Forelimb muscle (tissue), 1 donor: ENCODE measurements around the gene DBI. TPM values are rescaled to one million over a fixed set of nuclear protein-coding genes. Genes with fewer than 3 reads are reported as not detected.

Experiments used
- DNase-seq: peaks from one replicate; pipeline ENCODE4 v3.0.0-alpha.2; 2013; ENCODE audit warnings: low read depth
- polyA plus RNA-seq: library from polyadenylated mRNA; unstranded; fragments of 120-200 nt; gene quantifications from one replicate; pipeline ENCODE4 v1.2.1, GENCODE V29; 2013; ENCODE audit not compliant: insufficient read length

DBI gene
- polyA plus RNA-seq = 224 TPM

DNA sequence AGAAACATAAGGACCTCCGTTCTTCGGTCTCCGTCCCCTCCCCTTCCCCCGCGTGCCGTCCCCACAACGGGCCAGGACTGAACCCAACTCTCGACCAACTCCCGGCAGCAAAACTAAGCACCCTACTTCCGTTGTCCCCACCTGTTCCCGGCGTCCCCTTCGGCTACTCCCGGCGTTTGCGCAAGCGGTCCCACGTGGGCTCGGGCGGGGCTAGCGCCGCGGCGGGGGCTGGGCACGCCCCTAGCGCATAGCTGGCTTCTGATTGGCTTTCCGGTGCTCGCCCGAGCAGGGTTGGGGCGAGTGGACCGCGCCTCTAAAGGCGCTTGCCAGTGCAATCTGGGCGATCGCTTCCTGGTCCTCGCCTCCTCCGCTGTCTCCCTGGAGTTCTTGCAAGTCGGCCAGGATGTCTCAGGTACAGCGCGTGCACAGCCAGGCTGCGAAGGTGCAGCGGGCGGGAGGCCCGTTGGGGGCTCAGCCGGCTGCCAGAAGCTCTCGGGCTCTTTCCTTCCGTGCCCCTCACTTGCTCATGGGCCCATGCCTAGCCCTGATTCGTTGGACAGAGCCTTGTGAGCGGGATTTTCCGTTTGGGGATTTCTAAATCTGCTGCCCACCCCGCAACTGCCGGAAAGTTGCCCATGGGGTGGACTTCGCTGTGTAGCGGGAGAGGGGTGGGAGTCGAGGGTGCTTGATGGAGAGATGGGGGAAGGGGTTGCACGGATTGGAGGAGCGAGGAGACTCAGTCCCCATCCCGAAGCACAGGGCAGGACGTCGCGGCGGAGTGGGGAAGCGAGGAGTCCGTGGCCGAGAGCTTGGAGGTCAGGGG, at the start of gene DBI, which contains the start of gene C2orf76:
DBI (plus strand) TSS at position 329 of the 823 bp plus-strand sequence; CDS start at position 404, 75 bp downstream.
C2orf76 (minus strand) TSS at position 186 of the 823 bp plus-strand sequence. CDS start 26,875 bp downstream, outside the sequence.
- DNase-seq = peak; percentile 89

DNA sequence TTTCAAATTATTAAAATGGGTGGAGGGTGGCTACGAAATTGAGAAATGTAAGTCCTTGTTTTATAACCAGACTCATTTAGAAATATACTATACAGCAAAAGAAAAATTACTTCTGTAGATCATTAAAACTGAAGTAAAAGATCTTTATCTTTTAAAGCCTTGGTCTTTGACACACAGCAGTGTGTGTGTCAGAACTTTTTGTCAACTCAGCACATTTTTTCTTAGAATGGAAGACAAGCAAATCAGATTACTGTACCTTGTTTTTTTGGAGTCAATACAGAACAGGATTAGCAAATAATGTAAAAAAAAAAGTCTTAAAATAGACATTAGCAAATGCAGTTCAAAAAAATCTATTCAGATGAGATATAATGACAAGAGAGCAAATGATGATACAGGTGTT, 49.2 kb upstream of the DBI start:
- DNase-seq = no peak

DNA sequence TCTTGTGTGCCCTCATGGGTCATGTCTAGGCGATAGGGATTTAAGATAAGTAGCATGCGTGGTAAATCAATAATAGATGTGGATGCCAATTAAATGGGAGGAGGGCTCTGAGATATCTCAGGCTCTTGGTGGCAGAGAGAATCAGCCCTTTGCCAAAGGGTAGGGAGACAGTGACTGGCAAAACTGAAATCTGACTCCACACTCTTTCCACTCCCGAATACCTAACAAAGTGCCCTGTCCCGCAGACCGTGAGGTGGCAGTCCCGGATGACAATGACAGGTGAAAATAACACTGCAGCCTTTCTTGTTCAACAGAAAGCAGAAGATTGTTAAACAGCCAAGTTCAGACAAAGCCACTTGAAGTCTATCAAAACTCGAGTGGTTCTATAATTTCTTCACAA, 47.2 kb upstream of the DBI start:
- no peak for DNase-seq

DNA sequence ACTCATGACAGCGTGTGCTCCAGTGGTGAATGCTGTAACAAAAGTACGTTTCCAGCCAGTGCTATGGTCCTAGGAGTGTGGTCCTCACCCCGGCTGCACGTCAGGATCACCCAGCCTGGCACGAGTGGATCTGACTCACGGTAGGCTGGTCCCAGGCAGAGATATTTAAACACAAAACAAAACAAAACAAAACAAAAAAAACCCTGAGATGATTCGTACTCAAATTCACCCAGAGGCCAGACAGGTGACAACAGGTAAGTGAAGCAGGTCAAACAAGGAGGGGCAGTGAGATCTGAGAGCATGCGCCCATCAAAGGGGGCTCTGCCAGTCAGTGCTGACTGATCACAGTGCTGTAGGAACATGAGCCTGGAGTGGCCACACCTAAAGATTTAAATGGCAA, 43.3 kb upstream of the DBI start:
- no peak for DNase-seq

DNA sequence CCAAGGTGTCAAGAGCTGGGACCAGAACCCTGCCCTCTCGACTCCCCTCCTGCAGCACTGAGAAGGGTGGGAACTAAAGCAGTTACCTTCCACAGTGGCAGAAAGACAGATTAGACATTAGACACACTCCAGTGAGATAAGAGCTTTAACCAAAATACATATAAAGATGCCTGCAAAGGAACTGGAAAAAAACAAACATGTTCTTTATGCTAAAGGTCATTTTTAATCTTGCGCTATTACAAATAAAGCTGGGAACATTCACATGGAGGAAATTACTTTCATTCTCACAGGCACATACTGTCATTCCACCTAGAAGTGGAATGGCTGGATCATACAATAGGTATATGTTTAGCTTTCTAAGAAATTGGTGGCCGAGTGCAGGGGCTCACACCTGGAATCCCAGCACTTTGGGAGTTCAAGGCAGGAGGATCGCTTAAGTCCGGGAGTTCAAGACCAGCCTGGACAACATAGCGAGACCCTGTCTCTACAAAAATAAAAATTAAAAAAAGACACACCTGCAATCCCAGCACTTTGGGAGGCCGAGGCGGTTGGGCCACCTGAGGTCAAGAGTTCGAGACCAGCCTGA, 42.0 kb upstream of the DBI start:
- no peak for DNase-seq

DNA sequence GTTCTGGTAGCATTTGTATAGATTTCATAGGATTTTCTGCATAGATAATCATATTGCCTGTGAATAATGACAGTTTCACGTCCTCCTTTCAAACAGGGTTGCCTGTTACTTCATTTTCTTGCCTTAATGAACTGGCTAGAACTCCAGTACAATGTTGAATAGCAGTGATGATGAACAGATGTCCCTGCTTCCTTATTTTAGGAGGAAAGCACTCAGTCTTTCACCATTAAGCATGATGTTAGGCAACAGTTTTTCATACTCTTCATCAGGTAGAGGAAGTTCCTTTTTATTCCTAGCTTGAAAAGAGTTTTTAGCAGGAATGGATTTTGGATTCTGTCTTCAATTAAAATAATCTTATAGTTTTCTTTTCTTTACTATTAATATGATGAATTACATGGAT, 39.8 kb upstream of the DBI start:
- no peak for DNase-seq

DNA sequence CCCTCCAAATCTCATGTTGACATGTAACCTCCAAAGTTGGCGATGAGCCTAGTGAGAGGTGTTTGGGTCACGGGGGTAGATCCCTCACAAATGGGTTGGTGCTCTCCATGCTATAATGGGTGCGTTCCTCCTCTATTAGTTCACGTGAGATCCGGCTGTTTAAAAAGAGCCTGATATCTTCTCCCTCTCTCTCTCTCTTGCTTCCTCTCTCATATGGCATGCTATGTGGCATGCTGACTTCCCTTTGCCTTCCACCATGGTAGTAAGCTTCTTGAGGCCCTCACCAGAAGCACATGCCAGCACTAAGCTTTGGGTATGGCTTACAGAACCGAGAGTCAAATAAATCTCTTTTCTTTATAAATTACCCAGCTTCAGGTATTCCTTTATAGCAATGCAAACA, 39.3 kb upstream of the DBI start:
- DNase-seq = no peak

DNA sequence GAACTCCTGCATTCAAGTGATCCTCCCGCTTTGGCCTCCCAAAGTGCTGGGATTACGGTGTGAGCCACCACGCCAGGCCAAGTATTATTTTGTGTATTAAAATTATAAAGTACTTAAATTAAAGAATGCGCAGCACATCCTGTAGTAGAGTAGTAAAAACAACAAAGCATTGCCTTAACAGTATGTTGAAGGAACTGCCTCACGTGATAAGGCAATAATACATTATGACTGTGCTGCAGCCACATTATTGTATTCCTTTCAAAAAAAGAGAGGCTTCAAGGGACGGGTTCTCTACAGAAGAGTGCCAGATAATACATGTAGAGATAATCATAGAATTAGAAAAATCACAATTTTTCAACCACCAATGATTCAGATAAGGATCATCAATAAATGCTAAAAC, 33.8 kb upstream of the DBI start:
- no peak for DNase-seq

DNA sequence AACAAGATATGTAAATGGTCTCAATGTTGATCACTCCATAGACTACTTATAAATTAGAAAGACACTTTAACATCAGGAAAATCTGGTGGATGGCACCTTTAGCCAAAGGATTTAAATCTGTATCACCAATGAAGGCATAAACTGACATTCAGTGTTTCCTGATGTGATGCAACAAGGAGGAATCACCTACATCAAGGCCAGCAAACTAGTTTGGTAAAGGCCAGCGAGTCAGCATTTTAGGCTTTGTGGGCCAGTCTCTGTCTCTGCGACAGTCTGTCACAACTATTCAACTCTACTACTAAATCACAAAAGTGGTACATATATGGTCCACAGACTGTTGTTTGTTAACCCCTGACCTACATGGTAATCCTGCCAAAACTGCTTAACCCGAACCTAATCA, 33.4 kb upstream of the DBI start:
- no peak for DNase-seq

DNA sequence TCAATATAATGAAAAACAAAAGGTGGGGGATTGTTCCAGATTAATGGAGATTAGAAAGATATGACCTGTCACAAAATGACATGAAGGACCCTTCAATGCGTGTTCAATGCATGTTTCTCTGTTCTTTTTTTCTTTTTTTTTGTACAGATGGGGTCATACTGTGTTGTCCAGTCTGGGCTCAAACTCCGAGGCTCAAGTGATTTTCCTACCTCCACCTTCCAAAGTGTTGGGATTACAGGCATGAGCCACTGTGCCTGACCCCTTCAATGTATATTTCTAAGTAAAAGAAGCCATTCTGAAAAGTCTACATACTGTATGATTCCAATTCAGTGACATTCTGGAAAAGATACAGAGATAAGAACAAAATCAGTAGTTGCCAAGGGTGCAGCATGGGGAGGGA, 32.9 kb upstream of the DBI start:
- DNase-seq = no peak

DNA sequence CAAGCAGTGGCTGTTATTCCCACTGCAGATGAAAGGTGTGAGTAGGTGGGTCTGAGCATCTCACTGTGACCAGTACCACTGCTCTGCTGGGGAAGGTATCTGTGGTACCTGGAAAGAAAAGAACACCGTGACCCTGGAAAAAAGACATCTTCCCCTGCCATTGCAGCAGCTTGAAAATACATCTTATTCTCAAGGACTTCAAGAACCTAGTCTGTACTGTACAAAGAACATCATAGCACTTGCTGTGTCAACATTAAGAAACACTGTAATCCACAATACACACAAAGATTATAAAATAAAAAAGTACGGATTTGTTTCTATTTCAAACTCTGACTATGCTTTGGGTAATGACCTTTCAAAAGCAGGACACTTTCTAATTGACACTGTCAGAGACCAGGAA, 29.0 kb upstream of the DBI start:
- no peak for DNase-seq

DNA sequence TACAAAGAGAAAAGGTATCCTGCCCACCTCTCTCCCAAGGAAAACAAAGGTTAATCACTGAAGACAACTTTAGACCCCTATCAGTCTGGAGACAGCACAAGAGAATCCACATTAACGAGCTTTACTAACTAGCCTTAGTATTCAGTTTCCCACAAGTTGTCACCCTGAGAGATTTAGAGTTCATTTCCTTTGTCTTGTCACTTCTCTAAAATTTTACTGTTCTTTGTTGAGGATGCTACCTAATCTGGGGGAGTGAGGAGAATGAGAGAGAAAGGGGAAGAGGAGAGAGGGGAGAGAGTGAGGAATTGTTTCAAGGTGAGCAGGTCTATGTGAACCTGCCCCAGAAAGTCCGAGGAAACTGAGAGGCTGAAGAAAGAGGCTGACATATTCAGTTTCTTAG, 28.5 kb upstream of the DBI start:
- DNase-seq = no peak

DNA sequence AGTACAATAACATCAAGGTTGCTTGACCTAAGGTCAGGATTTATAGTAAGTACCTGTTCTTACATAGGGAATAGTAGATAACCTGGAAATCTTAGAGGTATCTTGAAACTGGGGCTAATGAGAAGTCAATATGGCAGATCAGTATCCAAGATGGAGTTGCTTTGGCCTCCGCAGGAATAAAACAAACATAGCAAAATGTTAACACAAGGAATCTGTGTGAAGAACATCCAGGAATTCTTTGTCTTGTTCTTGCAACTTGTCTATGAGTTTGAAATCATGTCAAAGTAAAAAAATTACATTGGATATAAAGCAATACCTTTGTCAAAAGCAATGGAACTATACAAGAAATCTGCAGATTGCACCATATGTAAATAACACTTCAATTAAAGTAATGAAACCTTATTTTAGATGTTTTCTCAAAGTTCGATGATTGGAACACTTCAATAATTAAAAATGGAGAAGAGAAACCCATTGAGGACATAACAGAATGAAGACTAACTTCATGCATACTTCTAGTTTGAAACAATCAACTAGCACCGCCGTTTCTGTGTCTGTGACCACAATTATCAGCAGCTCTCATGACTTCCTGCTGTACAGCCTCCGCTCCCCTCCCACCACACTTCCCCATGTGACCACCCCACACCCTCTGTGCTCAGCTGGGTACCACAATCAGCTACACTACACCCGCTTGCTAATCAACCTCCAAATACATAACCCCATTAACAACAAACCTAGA, 27.8 kb upstream of the DBI start:
- DNase-seq = no peak

DNA sequence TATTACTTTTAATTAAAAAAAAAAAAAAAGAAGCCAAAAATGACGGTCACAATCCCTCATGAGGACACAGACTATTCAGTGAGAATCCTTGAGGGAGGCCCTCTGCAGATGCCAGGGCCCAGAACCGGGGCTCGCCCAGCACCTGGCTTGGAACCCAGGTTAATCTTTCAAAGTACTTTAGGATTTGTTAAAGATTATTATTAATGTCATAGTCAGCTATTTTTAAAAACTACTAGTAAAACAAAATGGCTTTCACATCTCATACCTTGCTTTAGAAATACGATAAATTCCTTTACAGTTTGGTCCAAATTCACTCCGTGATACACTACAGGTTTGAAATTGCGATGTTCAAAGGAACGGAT, 27.2 kb upstream of the DBI start:
- DNase-seq = no peak

DNA sequence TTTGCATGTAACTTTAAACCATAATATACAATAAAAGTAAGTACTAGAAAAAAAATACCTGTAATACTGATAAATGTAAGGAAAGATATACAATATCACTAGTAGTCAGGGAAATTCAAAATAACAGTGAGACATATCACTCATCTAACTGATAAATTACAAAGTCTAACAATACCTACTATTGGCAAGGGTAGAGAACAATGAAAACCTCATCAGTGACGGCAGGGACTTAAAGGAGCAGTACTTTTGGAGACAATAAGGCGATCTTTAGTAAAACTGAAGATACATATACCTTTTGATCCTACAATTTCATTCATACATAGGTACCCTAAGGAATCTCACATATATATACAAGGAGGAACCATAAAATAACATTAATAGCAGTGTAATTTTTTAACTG, 25.1 kb upstream of the DBI start:
- DNase-seq = no peak

DNA sequence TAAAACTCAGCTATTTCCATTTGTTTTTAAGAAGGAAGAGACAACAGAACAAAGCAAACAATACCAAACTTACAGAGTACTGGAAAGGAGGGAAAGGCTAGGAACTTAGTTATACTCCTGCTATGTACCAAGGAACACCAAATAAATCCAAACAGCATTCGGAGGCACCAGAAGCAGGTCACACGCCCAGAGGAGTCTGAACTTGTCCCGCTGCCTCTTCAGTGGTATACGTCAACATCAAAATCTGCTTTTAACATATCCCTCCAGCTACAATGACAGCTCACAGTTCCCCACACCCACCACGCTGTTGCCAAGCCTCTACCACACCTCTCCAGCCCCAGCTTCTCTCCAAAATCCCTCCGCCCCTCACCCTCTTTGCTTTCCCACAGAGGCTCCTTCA, 17.5 kb upstream of the DBI start:
- no peak for DNase-seq

DNA sequence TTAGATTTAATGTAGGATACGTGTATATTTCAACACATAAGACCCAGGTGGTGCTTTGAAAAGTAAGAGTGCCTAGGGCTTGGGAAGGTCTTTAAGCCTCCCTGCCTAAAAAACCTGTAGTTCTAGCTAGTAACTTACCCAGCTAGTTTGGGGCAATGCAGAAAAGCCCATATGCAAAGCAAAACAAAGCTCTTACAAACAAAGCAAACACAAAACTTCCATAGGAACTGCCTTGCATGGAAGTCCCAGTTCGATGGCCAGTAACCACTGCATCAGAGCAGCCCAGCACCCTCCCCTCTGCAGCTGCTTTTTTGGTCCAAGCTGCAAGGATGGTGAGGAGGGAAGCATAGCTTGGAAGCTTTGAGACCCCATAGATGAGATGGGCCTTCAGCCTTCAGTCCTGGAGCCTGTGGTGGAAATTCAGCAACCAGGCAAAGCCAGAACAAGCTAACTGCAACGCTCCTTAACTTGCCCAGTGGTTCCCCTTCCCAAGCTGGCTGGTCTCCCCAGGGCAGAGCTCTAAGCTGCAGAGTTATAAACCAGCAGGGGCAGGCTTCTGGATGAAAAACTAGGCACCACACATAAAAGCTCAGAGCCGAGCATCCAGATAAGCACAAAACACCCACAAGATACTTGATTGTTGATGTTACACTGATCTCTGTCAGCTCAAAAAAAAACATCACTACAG, 16.3 kb upstream of the DBI start:
- DNase-seq = no peak

DNA sequence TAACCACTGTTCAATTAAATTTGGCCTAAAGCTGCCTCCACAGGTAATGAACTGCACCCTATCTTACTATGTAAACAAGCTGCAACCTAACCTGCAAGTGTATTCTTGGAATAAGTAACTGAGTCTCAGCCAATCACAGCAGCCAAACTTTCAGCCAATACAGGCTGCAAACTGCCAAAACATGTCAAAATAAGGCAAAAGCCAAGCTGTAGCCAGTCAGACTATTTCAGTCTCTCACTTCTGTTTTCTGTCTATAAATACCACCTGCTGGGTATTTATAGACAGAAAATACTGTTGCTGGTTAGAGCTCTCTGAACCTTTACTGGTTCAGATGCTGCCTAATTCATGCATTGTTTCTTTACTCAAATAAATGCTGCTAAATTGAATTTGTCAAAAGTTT, 14.4 kb upstream of the DBI start:
- DNase-seq = no peak

DNA sequence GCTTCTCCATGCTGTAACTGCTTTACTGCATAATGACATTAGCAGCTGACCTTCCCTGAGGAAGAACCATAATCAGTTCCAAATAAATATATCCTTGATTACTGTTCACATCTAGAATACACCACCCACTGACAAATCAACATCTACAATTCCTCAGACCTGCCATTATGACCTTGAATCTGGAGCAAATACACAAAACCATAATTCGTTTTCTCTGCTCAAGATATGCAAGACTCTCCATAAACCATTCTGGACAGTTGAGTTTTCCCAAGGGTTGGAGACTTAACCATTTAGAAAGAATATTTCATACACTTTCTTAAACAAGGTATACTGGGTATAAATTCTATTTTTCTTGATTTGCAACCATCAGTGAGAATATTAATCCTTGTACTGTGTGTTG, 11.9 kb upstream of the DBI start:
- DNase-seq = no peak

DNA sequence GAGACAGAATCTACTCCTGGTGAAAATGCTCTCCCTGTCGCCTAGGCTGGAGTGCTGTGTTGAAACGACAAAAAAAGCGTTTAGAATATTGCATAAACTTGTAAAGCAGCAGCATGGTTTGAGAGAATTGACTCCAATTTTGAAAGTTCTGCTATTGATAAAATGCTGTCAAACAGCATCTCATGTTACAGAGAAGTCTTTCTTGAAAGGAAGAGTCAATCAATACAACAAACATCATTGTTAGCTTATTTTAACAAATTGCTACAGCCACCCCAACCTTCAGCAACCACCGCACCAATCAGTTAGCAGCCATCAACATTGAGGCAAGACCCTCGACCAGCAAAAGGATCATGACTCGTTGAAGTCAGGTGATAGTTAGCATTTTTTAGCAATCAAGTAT, 7.0 kb upstream of the DBI start:
- DNase-seq = no peak

DNA sequence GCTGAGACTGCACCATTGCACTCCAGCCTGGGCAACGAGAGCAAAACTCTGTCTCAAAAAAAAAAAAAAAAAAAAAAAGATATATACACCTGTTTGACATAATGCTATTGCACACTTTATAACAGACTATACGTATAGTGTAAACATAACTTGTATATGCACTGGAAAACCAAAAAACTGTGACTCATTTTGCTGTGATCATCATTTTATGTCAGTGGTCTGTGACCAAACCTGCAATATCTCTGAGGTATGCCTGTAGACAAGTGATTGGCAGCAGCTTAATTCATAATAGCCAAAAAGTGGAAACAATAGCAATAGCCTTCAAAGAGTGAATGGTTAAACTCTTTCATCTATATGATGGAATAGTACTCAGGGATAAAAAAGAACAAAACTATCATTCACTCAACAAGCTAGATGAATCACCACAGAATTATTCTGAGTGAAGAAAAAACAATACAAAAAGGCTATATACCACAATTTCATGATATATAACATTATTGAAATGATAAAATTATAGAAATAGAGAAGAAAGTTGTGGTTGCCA, 6.3 kb upstream of the DBI start:
- DNase-seq = no peak

DNA sequence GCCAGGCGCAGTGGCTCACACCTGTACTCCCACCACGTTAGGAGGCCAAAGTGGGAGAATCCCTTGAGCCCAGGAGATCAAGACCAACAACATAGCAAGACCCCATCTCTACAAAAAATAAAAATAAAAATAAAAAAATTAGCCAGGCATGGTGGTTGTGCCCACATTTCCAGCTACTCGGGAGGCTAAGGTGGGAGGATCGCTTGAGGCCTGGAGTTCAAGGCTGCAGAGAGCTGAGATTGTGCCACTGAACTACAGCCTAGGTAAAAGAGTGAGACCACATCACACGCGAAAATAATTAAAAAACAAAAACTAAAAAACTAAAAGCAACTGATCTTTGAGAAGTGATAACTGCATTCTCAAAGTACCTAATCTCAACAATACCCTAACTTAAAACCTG, 2.0 kb upstream of the DBI start:
- no peak for DNase-seq
